Activated CD8-positive, alpha-beta memory T cell treated with anti-CD3 and anti-CD28 coated beads for 24 hours (primary cell): ENCODE results near the gene ATXN10.

Source experiments
- DNase-seq: peaks from one replicate; pipeline ENCODE4 v3.0.0-alpha.2; 2020

The ATXN10 gene

GRCh38 chr22:45762545-45763235 is 91.1 kb downstream of the ATXN10 start:
- DNase-seq = no peak

- no peak for DNase-seq
Measured at GRCh38 chr22:45763236-45763624, 91.6 kb downstream of the ATXN10 start.

GRCh38 chr22:45768490-45768889 is 96.9 kb downstream of the ATXN10 start:
- DNase-seq = no peak

- no peak for DNase-seq
Measured at GRCh38 chr22:45769569-45770210, 98.1 kb downstream of the ATXN10 start.

GRCh38 chr22:45770506-45770905 is 98.9 kb downstream of the ATXN10 start:
- no peak for DNase-seq

- no peak for DNase-seq
Measured at GRCh38 chr22:45771057-45771456, 99.4 kb downstream of the ATXN10 start.

GRCh38 chr22:45771711-45772110 is 100.1 kb downstream of the ATXN10 start:
- DNase-seq = no peak

GRCh38 chr22:45772743-45773142 is 101.1 kb downstream of the ATXN10 start:
- no peak for DNase-seq

- no peak for DNase-seq
Measured at GRCh38 chr22:45774001-45774670, 102.5 kb downstream of the ATXN10 start.

- no peak for DNase-seq
Measured at GRCh38 chr22:45775062-45775461, 103.4 kb downstream of the ATXN10 start.

- DNase-seq = no peak
Measured at GRCh38 chr22:45775569-45776312, 104.1 kb downstream of the ATXN10 start.

GRCh38 chr22:45776313-45776585 is 104.6 kb downstream of the ATXN10 start:
- DNase-seq = no peak

- no peak for DNase-seq
Measured at GRCh38 chr22:45777046-45777851, 105.6 kb downstream of the ATXN10 start.

- DNase-seq = no peak
Measured at GRCh38 chr22:45777852-45778375, 106.3 kb downstream of the ATXN10 start.

- DNase-seq = no peak
Measured at GRCh38 chr22:45781459-45781858, 109.8 kb downstream of the ATXN10 start.

GRCh38 chr22:45781966-45782365 is 110.3 kb downstream of the ATXN10 start:
- DNase-seq = no peak

- no peak for DNase-seq
Measured at GRCh38 chr22:45783021-45783420, 111.4 kb downstream of the ATXN10 start.

- DNase-seq = no peak
Measured at GRCh38 chr22:45783690-45784089, 112.1 kb downstream of the ATXN10 start.

- no peak for DNase-seq
Measured at GRCh38 chr22:45784357-45785277, 113.0 kb downstream of the ATXN10 start.

GRCh38 chr22:45785458-45785857 is 113.8 kb downstream of the ATXN10 start:
- DNase-seq = no peak

- DNase-seq = no peak
Measured at GRCh38 chr22:45786726-45787125, 115.1 kb downstream of the ATXN10 start.
